Bronchial epithelial cell (primary cell): ENCODE data around the gene PREP. TPM values are rescaled to one million over a fixed set of nuclear protein-coding genes. Genes with fewer than 3 reads are reported as not detected.

Experiments used
- DNase-seq: peaks from one replicate; pipeline ENCODE4 v3.0.0-alpha.2; 2010; ENCODE audit warnings: low read depth
- FAIRE-seq: peaks from 2 replicates; lab custom pipeline; 2011; peaks lifted over from hg19 to GRCh38; lab: Jason Lieb, UNC
- H3K27me3 ChIP-seq: 2 replicates; pipeline ENCODE4 v1.5.1; 2011; ENCODE audit warnings: low read length; ENCODE audit not compliant: control insufficient read depth, insufficient read depth
- H3K36me3 ChIP-seq: 2 replicates; pipeline ENCODE4 v1.5.1; 2011; ENCODE audit warnings: low read length; ENCODE audit not compliant: control insufficient read depth, insufficient read depth
- H3K4me3 ChIP-seq: 2 replicates; pipeline ENCODE4 v1.5.1; 2011; ENCODE audit warnings: mild to moderate bottlenecking, low read depth, low read length, control low read depth
- total RNA-seq: library from RNA; depleted of rRNA; stranded (reverse); fragments of >200 nt; gene quantifications from 2 replicates; pipeline ENCODE4 v1.2.1, GENCODE V29; 2014
- TF ChIP-seq, protein P1 (sequence below): IDR thresholded peaks from 2 replicates; pipeline ENCODE4 v1.5.1; 2011; ENCODE audit warnings: mild to moderate bottlenecking, moderate library complexity, low read length, control low read depth, inconsistent platforms; ENCODE audit not compliant: insufficient read depth, severe bottlenecking

The PREP gene
- total RNA-seq, 1 donor from 2014 or later = 30.5 TPM

DNA sequence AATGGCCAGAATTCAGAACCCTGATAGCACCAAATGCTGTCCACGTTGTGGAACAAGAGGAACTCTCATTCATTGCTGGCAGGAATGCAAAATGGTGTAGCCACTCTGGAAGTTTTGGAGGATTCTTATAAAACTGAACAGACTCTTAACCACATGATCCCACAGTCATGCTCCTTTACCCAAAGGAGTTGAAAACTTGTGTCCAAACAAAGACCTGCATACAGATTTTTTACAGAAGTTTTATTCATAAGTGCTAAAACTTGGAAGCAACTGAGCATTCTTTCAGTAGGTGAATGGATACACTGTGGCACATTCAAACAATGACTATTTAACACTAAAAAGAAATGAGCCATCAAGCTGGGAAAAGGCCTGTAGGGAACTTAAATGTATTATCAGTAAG lies 32.5 kb downstream of the PREP start:
- no peaks in the 10 kb centered on the region for H3K27me3 ChIP-seq
- FAIRE-seq = no peak
- no peak for DNase-seq
- H3K36me3 ChIP-seq = peaks cover 11% of the 10 kb centered on the region
- TF ChIP-seq, protein P1, sequence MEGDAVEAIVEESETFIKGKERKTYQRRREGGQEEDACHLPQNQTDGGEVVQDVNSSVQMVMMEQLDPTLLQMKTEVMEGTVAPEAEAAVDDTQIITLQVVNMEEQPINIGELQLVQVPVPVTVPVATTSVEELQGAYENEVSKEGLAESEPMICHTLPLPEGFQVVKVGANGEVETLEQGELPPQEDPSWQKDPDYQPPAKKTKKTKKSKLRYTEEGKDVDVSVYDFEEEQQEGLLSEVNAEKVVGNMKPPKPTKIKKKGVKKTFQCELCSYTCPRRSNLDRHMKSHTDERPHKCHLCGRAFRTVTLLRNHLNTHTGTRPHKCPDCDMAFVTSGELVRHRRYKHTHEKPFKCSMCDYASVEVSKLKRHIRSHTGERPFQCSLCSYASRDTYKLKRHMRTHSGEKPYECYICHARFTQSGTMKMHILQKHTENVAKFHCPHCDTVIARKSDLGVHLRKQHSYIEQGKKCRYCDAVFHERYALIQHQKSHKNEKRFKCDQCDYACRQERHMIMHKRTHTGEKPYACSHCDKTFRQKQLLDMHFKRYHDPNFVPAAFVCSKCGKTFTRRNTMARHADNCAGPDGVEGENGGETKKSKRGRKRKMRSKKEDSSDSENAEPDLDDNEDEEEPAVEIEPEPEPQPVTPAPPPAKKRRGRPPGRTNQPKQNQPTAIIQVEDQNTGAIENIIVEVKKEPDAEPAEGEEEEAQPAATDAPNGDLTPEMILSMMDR = no peak
- no peak overlapping the region for H3K4me3 ChIP-seq

DNA sequence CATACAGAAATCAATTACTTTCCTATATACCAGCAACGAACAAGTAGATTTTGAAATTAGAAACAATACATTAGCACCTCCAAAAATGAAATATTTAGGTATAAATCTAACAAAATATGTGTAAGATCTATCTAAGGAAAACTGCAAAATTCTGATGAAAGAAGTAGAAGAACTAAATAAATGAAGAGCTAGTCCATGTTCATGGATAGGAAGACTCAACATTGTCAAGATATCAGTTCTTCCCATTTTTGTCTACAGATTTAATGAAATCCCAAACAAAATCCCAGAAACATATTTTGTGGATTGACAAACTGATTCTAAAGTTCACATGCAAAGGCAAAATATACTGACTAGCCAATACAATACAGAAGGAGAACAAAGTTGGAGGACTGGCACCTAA lies 33.7 kb downstream of the PREP start:
- H3K27me3 ChIP-seq = no peaks in the 10 kb centered on the region
- TF ChIP-seq, protein P1 = no peak
- FAIRE-seq (no peak), DNase-seq (no peak)
- no peak overlapping the region for H3K4me3 ChIP-seq
- peaks cover 12% of the 10 kb centered on the region for H3K36me3 ChIP-seq

DNA sequence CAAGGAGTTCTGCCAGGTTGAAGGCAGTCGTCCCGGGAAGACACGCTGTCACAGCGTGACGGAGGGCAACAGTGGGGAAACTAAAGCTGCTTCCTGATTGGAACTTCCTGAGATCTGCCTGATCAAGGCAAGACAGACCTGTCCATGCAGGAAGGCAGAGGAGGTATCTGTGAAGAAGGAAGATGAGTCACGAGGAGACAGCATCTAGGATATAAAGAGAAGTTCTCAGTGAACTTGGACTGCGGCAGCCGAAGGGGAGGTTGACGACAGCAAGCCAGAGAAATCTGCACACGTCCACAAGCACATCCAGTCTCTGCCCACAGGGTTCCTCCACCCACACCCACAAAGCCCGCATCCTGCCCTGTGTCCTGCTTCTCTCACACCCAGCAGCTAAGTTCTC lies 38.6 kb downstream of the PREP start:
- FAIRE-seq = peak; percentile 97

DNA sequence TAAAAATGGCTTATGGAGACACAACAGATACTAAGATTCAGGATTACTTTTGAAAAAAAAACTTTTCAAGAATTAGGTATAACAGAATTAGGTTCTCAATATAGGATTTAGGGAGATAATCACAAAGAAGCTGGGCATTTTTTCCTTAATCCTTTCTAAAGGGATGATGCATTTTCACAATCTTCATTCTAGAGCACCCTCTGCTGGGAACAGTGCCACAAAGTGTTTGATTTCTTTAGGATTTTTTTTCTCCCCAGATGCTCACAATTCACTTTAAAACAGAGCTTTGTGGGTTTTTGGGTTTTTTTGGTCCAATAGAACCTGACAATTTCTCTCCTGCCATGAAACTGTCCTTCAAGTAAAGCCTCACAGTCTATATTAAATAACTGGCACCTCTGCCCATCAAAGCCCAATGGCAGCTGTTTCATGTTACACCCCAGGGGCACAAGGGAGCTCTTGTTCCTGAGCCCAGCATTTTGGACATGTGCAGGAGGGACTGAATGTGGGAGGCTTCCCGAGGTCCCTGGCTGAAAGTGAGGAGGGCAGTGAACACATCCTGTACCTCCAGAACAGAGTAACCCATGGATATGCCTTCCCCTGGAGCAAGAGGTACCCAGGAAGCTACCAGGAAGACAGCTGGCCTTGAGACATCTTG lies 39.7 kb downstream of the PREP start:
- no peak for DNase-seq

More for the DNA sequence above, 38.6 kb downstream of the PREP start:
- H3K27me3 ChIP-seq = no peaks in the 10 kb centered on the region
- DNase-seq = peak; percentile 88
- TF ChIP-seq, protein P1 = no peak
- H3K36me3 ChIP-seq = peaks cover 7% of the 10 kb centered on the region
- H3K4me3 ChIP-seq = no peak overlapping the region

DNA sequence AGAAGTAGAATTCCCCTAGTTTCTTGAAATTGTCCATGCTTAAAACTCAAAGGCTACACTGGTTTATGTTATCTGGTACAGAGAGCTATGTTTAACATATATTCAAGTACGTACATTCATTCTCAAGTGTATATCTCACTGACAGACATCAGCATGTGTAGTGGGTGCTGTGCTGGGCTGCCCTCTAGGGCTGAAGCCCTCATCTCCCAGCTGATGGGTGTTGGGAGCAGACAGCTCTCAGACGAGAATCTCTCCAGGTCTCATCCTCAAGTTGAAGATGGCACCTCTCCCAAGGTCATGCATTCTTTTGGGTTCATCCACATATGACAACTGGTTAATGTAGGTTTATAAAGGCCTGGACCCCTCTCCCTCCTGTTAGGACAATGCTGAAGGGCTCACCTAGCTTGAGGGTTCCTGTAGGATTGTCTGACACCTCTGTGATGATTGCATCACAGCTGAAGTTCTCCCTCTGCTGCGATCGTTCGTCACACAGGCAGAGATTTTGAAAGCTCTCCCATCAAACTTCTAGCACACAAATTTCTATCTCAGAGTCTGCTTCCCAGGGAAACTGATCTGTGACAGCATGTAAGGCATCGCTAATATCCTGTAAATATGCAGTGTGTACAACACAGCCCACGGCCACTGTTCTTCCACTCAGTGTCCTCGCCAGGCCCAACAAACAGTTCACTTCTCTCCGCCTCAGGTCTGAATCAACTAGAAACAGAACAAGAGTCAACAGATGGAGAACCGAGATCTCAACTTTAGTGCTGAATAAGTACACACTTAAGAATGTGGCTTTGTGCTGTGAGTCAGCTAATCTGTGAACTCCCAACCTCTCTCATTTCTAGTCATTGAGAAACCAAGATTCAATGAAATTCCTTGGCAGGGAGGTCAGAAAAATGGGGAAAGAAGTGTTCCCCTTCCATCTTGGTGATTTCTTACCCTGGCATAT lies 43.2 kb downstream of the PREP start:
- H3K4me3 ChIP-seq = no peak overlapping the region
- no peak for FAIRE-seq
- TF ChIP-seq, protein P1 = no peak
- H3K36me3 ChIP-seq = peaks cover 12% of the 10 kb centered on the region
- no peaks in the 10 kb centered on the region for H3K27me3 ChIP-seq
- peak; percentile 94 for DNase-seq

More for the DNA sequence above, 39.7 kb downstream of the PREP start:
- no peak overlapping the region for H3K4me3 ChIP-seq
- peaks cover 11% of the 10 kb centered on the region for H3K36me3 ChIP-seq
- no peaks in the 10 kb centered on the region for H3K27me3 ChIP-seq
- FAIRE-seq = no peak
- TF ChIP-seq, protein P1 = peak; percentile 28
